Retina (tissue), 1 donor: ENCODE measurements around the gene CBX7.

Source experiments
- DNase-seq: peaks from one replicate; pipeline ENCODE4 v3.0.0-alpha.2; 2016

CBX7 gene

DNA sequence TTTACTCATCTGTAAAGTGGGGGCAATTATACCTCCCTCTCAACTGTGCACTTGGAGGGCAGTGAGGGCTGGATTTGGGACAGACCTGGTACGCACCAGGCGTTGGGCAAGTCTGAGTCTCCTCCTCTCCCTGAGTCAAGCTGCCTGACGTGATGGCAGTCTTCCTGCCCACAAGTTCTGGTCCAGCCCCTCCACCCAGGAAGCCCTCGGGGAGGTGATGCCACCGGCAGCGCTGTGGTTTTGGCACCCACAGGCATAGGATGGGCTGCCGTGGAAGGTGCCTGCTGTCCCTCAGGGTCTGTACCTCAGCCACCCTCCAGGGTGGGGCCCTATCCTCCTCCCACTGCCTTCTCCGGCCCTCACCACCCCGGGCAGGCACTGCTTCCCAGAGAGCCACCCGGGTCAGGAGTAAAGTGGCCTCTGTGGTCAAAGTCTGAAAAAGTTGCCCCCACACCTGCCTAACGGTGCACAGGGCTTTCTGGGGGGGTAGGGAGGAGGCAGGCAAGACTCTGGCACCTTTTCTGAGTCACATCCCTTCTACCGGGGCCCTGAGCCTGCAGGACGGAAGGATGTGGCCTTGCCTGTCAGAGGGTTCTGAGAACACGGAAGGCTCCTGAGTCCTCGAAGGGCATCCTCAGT is 61.9 kb downstream of the CBX7 start:
- DNase-seq, result no peak

DNA sequence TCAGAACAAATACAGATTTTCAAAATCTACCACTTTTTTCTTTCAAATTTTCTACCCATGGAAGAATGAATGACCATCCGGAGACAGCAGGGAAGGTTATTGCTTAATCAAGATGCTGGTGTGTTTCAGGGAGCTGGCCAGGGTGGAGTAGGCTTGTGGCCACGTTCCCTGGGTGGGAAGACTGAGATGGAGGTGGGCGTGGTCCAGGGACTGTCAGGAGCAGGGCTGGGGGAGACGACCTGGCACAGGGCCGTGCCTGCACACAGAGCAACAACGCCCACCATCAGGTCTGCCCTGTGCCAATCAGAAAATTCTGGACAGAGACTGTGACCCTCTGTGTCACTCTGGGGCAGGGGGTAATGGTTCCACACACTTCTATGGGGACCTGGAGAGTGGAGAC is 62.6 kb downstream of the CBX7 start:
- DNase-seq, result no peak

DNA sequence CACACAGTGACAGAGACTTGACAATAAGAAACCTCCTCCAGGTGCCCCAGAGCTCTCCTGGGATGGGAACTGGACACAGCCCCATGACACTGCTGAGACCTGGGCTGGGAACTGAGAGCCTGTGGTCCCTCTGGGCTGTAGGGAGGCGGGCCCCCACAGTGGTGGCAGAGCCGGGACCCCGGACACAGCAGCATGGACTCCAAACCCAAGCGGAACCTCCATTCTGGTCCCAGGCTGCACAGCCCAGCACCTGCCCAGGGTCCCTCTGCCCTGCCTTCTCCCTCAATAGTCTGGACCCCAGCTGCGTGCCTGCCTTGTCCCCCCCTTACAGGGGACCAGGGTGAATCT is 63.8 kb downstream of the CBX7 start:
- no peak for DNase-seq

DNA sequence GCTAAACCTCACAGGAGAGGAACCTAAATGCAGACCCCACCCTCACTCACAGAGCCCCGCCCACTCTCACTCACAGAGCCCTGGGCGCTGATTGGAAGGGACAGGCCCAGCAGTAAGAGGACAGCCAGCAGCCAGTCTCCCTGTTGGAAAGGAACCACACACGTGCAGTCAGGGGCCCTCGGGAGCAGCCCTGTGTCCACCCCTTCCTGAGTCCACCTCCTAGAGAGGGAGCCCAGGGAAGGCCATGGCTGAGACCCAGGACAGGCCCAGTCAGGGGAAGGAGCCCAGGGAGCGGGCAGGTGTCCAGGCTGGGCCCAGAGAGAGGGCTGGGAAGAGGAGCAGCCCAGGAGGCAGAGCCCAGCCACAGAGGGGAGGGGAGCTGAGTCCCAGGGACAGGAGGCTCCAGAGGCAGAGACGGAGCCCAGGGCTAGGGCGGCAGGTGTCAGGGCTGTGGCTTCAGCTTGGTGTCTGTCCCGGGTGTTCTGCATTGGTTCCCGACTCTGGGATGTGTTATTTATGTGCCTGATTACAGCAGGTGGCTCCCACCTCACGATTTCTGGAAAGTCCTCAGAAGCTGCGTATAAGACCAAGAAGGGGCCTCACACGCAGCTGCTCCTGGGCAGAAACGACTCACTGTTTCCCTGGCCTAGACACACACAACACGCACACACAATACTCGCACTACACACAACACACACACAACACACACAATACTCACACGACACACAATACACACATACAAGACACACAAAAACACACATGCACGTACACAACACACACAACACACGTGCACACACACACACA is 64.4 kb downstream of the CBX7 start:
- DNase-seq, result peak; percentile 59

DNA sequence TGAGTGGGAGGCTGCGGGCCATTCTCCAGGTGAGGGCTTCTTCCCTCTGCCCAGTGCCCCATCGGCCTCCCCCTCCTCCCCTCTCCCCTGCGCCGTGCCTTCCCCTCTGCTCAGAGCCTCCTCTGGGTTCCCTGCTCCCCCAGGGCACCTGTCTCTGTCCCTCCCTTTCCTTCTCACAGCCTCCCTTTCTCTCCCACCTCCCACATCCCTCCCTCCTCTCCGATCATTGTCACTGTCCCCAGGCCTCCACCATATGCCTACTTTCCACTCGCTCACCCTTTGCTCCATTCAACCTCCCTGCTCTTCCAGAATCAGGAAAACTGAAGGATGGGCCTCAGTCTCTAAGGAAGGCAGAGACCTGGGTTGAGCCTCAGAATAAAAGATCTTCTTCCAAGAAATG is 65.4 kb downstream of the CBX7 start:
- DNase-seq, result no peak

DNA sequence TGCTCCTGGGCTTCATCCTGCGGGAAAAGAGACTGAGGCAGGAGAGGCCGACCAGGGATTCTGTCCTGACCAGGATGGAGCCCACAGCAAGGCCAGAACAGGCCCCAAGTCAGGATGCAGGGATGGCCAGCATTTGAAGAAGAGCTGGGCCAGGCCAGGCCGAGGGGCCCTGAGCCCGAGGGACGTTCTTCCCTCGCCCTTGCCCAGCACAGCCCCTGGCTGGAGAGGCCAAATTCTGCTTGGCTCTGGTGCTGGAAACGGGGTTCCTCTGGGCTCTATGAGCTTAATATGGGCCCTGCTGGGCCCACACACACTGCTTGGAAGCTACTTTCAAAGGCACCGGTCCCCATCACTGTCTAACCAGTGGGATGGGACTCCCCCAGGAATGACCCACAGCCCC is 67.8 kb downstream of the CBX7 start:
- no peak for DNase-seq

DNA sequence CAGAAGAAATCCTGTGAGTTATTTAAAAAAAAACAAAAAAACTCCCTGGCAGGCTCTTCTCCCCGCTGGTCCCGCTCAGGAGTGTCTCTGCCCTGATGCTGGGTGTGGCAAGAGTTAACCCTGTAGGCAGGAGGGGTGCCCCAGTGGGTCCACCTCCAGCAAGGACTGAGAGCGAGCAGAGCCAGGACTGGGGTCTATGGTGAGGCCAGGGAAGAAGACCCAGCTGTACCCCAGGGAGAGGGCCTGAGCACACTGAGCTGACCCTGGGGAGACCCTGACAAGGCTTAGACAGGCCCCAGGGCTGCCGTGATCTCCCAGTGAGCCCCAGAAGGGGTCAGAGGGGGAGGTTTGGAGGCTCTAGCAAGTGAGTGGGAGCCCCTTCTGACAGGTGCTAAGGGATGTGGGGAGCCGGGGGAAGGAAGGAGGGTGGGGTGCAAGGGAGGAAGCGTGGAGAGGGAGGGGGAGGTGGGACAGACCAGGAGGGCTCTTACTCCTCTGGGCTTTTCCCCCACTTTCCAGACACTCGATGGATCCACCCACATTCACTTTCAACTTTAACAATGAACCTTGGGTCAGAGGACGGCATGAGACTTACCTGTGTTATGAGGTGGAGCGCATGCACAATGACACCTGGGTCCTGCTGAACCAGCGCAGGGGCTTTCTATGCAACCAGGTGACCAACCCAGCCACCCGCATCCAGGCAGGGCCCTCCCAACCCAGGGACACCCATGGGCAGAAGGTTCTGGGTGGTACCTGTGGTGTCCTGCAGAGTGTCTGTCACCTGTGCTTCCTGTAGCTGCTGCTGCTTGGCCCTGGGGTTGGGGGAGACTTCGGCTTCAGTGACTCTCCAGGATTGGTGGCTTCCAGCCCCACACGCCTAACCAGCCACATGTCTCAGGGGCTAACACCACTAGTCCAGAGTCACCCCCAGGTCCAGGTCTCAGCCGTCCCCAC is 69.0 kb downstream of the CBX7 start:
- DNase-seq, result no peak

DNA sequence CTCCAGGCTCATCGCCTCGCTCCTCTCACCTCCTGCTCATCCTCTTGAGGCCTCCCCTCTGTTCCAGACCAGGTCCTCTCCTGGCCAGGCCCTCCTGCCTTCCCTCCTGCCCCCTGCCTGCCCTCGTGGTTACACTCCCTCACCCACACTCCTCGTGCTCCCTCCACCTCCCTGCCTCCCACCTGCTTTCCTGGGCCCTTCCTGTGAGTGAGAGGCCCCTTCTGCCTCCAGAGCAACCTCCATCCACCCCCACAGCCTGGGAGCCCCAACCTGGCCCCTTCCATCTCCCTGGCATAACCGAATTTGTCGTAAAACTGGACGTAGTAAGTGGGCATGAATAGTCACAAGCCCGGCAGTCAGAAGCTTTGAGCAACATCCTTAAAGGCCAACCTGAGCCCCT is 70.9 kb downstream of the CBX7 start:
- no peak for DNase-seq

DNA sequence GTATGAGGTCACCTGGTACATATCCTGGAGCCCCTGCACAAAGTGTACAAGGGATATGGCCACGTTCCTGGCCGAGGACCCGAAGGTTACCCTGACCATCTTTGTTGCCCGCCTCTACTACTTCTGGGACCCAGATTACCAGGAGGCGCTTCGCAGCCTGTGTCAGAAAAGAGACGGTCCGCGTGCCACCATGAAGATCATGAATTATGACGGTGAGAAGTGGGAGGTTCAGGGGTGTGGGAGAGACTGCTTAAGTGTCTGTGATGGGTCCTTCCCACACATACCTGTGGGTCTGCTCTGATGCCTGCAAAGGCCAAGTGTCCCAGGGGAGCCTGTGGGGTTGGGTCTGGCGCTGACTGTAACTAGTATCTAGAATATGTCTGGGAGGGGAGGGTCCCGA is 71.5 kb downstream of the CBX7 start:
- no peak for DNase-seq
